IMR-90 (cell line): ENCODE results near the gene ASPRV1. TPM values are rescaled to one million over a fixed set of nuclear protein-coding genes. Genes with fewer than 3 reads are reported as not detected.
A peak's percentile ranks its signal among the peaks of the same experiment; 100 is the strongest.

Experiments
- ATAC-seq: fragments of 200-7000 bp; cut with Tn5 transposase; 2 replicates; pipeline ENCODE4 v1.9.1; 2020; ENCODE audit warnings: low read depth, mild to moderate bottlenecking, moderate library complexity
- BruUV-seq: library from RNA; stranded (reverse); fragments of 400-500 nt; replicated peaks from 2 replicates; lab custom pipeline; 2021; lab: Mats Ljungman, UMichigan
- CTCF ChIA-PET: fragments of 300-600 bp; formaldehyde crosslinking; extraction: SDS; loops from one replicate; lab custom pipeline; 2021; ENCODE audit warnings: antibody characterized with exemption; lab: Yijun Ruan, JAX
- POLR2A ChIA-PET: fragments of 300-600 bp; sonication (Branson Sonifier 250); formaldehyde crosslinking; loops from one replicate; lab custom pipeline; 2022; ENCODE audit warnings: antibody characterized with exemption; ENCODE audit not compliant: unreplicated experiment; lab: Charles Lee
- DNase-seq: peaks from one replicate; pipeline ENCODE4 v3.0.0; 2013
- H2AFZ ChIP-seq: replicated peaks from 2 replicates; pipeline ENCODE3; 2013; ENCODE audit warnings: low read length, mild to moderate bottlenecking; ENCODE audit not compliant: poor library complexity
- H2AK5ac ChIP-seq: 2 replicates; pipeline ENCODE4 v1.6.1; 2013; ENCODE audit warnings: low read depth, low read length, inconsistent platforms
- H2AK9ac ChIP-seq: replicated peaks from 2 replicates; pipeline ENCODE3; 2013; ENCODE audit warnings: mild to moderate bottlenecking, low read depth, low read length, moderate library complexity; ENCODE audit not compliant: poor library complexity
- H2BK120ac ChIP-seq: 2 replicates; pipeline ENCODE4 v1.6.1; 2013; ENCODE audit warnings: low read depth, low read length, inconsistent platforms
- H2BK15ac ChIP-seq: 3 replicates; pipeline ENCODE4 v1.6.1; 2013; ENCODE audit warnings: low read depth, low read length, inconsistent platforms
- H2BK20ac ChIP-seq: 2 replicates; pipeline ENCODE4 v1.6.1; 2013; ENCODE audit warnings: low read depth, mild to moderate bottlenecking, inconsistent platforms, low read length, moderate library complexity
- H2BK5ac ChIP-seq: 2 replicates; pipeline ENCODE4 v1.6.1; 2013; ENCODE audit warnings: mild to moderate bottlenecking, low read depth, low read length, inconsistent platforms; ENCODE audit not compliant: poor library complexity, severe bottlenecking
- H3K14ac ChIP-seq: replicated peaks from 2 replicates; pipeline ENCODE4 v1.6.1; 2013; ENCODE audit warnings: low read depth, low read length, inconsistent platforms
- H3K18ac ChIP-seq: 2 replicates; pipeline ENCODE4 v1.6.1; 2013; ENCODE audit warnings: low read depth, low read length, control low read depth
- H3K23ac ChIP-seq: 2 replicates; pipeline ENCODE4 v1.6.1; 2013; ENCODE audit warnings: low read depth, low read length, inconsistent platforms
- H3K27ac ChIP-seq: 2 replicates; pipeline ENCODE4 v1.5.1; 2013; ENCODE audit warnings: mild to moderate bottlenecking, control low read depth, low read length; ENCODE audit not compliant: insufficient read depth
- H3K27me3 ChIP-seq: 2 replicates; pipeline ENCODE4 v1.6.1; 2013; ENCODE audit warnings: low read length; ENCODE audit not compliant: control insufficient read depth, insufficient read depth
- H3K36me3 ChIP-seq: 2 replicates; pipeline ENCODE4 v1.6.1; 2013; ENCODE audit warnings: low read length, mixed read lengths; ENCODE audit not compliant: control insufficient read depth, insufficient read depth
- H3K4ac ChIP-seq: 2 replicates; pipeline ENCODE4 v1.6.1; 2013; ENCODE audit warnings: low read depth, low read length, inconsistent platforms
- H3K4me1 ChIP-seq: 2 replicates; pipeline ENCODE4 v1.6.1; 2013; ENCODE audit warnings: low read length, mixed read lengths; ENCODE audit not compliant: control insufficient read depth, insufficient read depth
- H3K4me2 ChIP-seq: 2 replicates; pipeline ENCODE4 v1.6.1; 2013; ENCODE audit warnings: low read depth, mild to moderate bottlenecking, control low read depth, low read length, moderate library complexity
- H3K4me3 ChIP-seq: 2 replicates; pipeline ENCODE4 v1.5.1; 2013; ENCODE audit warnings: low read depth, mild to moderate bottlenecking, control low read depth, low read length, moderate library complexity; ENCODE audit not compliant: insufficient read depth
- H3K56ac ChIP-seq: 2 replicates; pipeline ENCODE4 v1.6.1; 2013; ENCODE audit warnings: low read length, inconsistent platforms; ENCODE audit not compliant: insufficient read depth; ENCODE audit errors: extremely low read depth
- H3K79me1 ChIP-seq, 2 experiments: 2 replicates each; pipeline ENCODE4 v1.6.1; 2013; ENCODE audit warnings: low read length in 2 of 2, inconsistent platforms in 1 of 2, low read depth in 1 of 2
- H3K9ac ChIP-seq: 2 replicates; pipeline ENCODE4 v1.6.1; 2013; ENCODE audit warnings: low read depth, low read length, control low read depth
- H3K9me1 ChIP-seq: 2 replicates; pipeline ENCODE4 v1.6.1; 2013; ENCODE audit warnings: low read length, inconsistent platforms; ENCODE audit not compliant: insufficient read depth
- H3K9me3 ChIP-seq: 2 replicates; pipeline ENCODE4 v1.6.1; 2013; ENCODE audit warnings: low read length; ENCODE audit not compliant: control insufficient read depth, insufficient read depth
- H4K20me1 ChIP-seq: 2 replicates; pipeline ENCODE4 v1.6.1; 2013; ENCODE audit warnings: low read length, inconsistent platforms; ENCODE audit not compliant: insufficient read depth
- H4K5ac ChIP-seq: 2 replicates; pipeline ENCODE4 v1.6.1; 2013; ENCODE audit warnings: mild to moderate bottlenecking, low read depth, low read length, control low read depth
- H4K8ac ChIP-seq, 2 experiments: 2 replicates each; pipeline ENCODE4 v1.6.1; 2013; ENCODE audit warnings: low read depth in 2 of 2, low read length in 2 of 2, control low read depth in 1 of 2, inconsistent platforms in 1 of 2
- H4K91ac ChIP-seq: 2 replicates; pipeline ENCODE4 v1.6.1; 2013; ENCODE audit warnings: low read depth, low read length, inconsistent platforms; ENCODE audit not compliant: insufficient read depth
- BHLHE40 ChIP-seq: fragments of 150-350 bp; IDR thresholded peaks from 2 replicates; pipeline ENCODE4 v1.6.1; 2016; ENCODE audit warnings: mild to moderate bottlenecking, low read depth, low read length
- CEBPB ChIP-seq: IDR thresholded peaks from 2 replicates; pipeline ENCODE4 v1.6.1; 2012; ENCODE audit warnings: low read depth, low read length, improper control_type of control experiment
- MAZ ChIP-seq: IDR thresholded peaks from 2 replicates; pipeline ENCODE4 v1.6.1; 2012; ENCODE audit warnings: low read depth, mild to moderate bottlenecking, low read length, improper control_type of control experiment, moderate library complexity, borderline replicate concordance
- NFE2L2 ChIP-seq: fragments of 150-350 bp; IDR thresholded peaks from 2 replicates; pipeline ENCODE4 v1.6.1; 2016; ENCODE audit warnings: low read depth, mild to moderate bottlenecking, low read length
- RCOR1 ChIP-seq: IDR thresholded peaks from 2 replicates; pipeline ENCODE4 v1.6.1; 2012; ENCODE audit warnings: mild to moderate bottlenecking, low read length, improper control_type of control experiment; ENCODE audit not compliant: insufficient replicate concordance
- RFX5 ChIP-seq: IDR thresholded peaks from 2 replicates; pipeline ENCODE4 v1.8.0; 2012; ENCODE audit warnings: low read depth, mild to moderate bottlenecking, low read length, moderate library complexity
- WGBS, 2 experiments: methylation state at CpG; one replicate each; pipeline versions ENCODE4 v1.1.5 to v1.1.7; 2013; ENCODE audit warnings: missing lambda C conversion rate in 2 of 2; ENCODE audit not compliant: insufficient read length in 1 of 2; ENCODE audit errors: extremely low coverage in 2 of 2; 5-methylcytosine and 5-hydroxymethylcytosine counted together
- dilution Hi-C: fragments of 300-500 bp; cut with HindIII; formaldehyde crosslinking; loops from one replicate; pipeline ENCODE4 v1.14.3; 2018; ENCODE audit warnings: low sequenced_read_pairs; ENCODE audit not compliant: unreplicated experiment
- in situ Hi-C: fragments of 300-500 bp; cut with MboI; formaldehyde crosslinking; loops from 3 replicates; pipeline ENCODE4 v1.14.3; 2019; ENCODE audit warnings: low sequenced_read_pairs, inconsistent platforms, mixed read lengths
- intact Hi-C: fragments of 100-400 bp; cut with micrococcal nuclease; formaldehyde crosslinking; loops from 2 replicates; pipeline ENCODE4 v1.10.0; 2022
- polyA plus RNA-seq, 3 experiments: library from polyadenylated mRNA; depleted of rRNA; stranded (reverse); fragments of >200 nt; gene quantifications; 2 replicates each; pipeline ENCODE4 v1.2.3, GENCODE V29; 2012; ENCODE audit warnings: low replicate concordance in 1 of 3
- total RNA-seq: library from RNA; depleted of rRNA; stranded (reverse); fragments of >200 nt; gene quantifications from 2 replicates; pipeline ENCODE4 v1.2.3, GENCODE V29; 2012

ASPRV1 gene
- total and polyA plus RNA-seq, 2 of the 4 experiments (the other 2 are of a cell fraction): 0.14 to 0.18 TPM

DNA sequence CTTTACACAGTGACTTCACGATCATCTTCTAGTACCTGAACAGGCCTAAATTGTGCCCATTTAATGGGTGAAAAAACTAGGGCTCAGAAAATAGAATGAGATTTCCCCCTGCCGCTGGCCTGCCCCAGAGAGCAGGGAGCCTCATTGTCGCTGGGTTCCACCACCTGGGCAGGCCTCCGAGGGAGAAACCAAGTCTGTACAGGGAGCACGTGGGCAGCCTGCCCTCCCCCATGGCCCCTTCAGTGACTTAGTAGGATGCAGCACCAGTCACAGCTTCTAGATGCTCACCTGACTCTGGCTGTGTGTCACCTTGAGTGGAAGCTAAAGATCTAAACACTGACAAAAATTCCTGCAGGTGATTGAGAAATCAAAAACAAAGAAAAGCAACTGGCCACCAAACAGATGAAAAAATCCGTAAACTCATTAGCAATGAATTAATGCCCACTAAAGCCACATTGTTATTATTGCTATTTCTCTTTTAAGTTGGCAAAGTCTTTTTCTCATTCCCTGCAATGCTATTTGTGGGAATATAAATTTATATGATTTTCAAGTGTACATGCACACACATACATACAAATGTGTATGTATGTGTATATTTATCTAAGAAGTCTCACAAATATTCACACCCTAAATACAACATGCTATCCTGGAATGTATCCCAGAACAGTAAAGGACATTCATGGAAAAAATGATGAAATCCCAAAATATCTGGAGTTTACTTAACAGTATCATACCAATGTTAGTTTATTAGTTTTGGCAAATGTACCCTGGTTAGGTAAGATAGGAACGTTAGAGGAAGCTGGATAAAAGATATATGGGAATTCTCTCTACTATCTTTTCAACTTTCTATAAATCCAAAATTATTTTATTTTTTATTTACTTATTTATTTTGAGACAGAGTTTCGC is 18.7 kb upstream of the ASPRV1 start:
- ChIA-PET CTCF (interaction anchor here (0.6 kb wide), 2 partner anchors 46 to 61 kb away, joined by 4 read pairs; no protein-coding TSS in a partner anchor), POLR2A (no interaction called here)
- Histone ChIP-seq H4K8ac (peak overlapping the region in 1 of 2 experiments; percentile 47; a peak in 1 of 4 replicates), H3K27ac (no peak overlapping the region; the same call in 1 of the 2 replicates), H3K4me1 (peaks cover 2% of the 10 kb centered on the region; the same call in 1 of the 2 replicates), H4K5ac (no peak overlapping the region), H2BK120ac (peak overlapping the region; percentile 84), H3K4ac (peak overlapping the region; percentile 84), H2BK15ac (peak overlapping the region; percentile 36; the same call in 1 of the 3 replicates), H3K9me1 (peaks cover 8% of the 10 kb centered on the region; the same call in 1 of the 2 replicates), H3K27me3 (no peaks in the 10 kb centered on the region), H3K79me1 (no peaks in the 10 kb centered on the region), H4K20me1 (no peaks in the 10 kb centered on the region), H3K18ac (no peak overlapping the region; the same call in 1 of the 2 replicates), H2BK20ac (peak overlapping the region; percentile 94), H4K91ac (peak overlapping the region; percentile 61), H3K36me3 (no peaks in the 10 kb centered on the region), H2BK5ac (no peak overlapping the region), H3K9me3 (no peaks in the 10 kb centered on the region), H3K14ac (peak overlapping the region; percentile 91), H3K23ac (peak overlapping the region; percentile 64; the same call in 1 of the 2 replicates), H2AK5ac (peak overlapping the region; percentile 88; the same call in 1 of the 2 replicates), H3K9ac (no peak overlapping the region), H3K4me2 (no peak overlapping the region), H3K4me3 (no peak overlapping the region), H2AK9ac (no peak overlapping the region), H2AFZ (peak overlapping the region; percentile 58), H3K56ac (no peak overlapping the region)
- peak; percentile 82 for DNase-seq
- no TSS peak for BruUV-seq
- peak; percentile 68 for ATAC-seq
- intact Hi-C loops: no loop called here
- no peak for TF ChIP-seq RCOR1
- TF ChIP-seq CEBPB: peak; percentile 60
- TF ChIP-seq MAZ: no peak
- no peak for TF ChIP-seq BHLHE40
- peak; percentile 30; the same call in 1 of the 2 replicates for TF ChIP-seq NFE2L2
- TF ChIP-seq RFX5: no peak
- in situ Hi-C loops: no loop called here
- 90% methylated on average over 2 of the region's 8 CpGs; no CpG with 5 or more reads in 1 of the 2 experiments for WGBS, 2 experiments
- dilution Hi-C loops: no loop called here
